Panc1 (cell line): ENCODE data around the gene FOSB. TPM values are rescaled to one million over a fixed set of nuclear protein-coding genes. Genes with fewer than 3 reads are reported as not detected.
"Not testable (repeated sequence)": the region's sequence is repeated elsewhere in the genome, so short reads cannot be mapped to it uniquely, and the experiment has no call there.

Source experiments
- ATAC-seq: fragments of 200-7000 bp; cut with Tn5 transposase; 2 replicates; pipeline ENCODE4 v1.9.1; 2020; ENCODE audit warnings: mild to moderate bottlenecking, moderate library complexity
- BruUV-seq: library from RNA; stranded (reverse); fragments of 400-500 nt; replicated peaks from 2 replicates; lab custom pipeline; 2021; lab: Mats Ljungman, UMichigan
- CTCF ChIA-PET: fragments of 300-600 bp; sonication (Branson Sonifier 250); formaldehyde crosslinking; loops from one replicate; lab custom pipeline; 2022; ENCODE audit warnings: antibody characterized with exemption; lab: Charles Lee
- POLR2A ChIA-PET: fragments of 300-600 bp; sonication (Branson Sonifier 250); formaldehyde crosslinking; loops from one replicate; lab custom pipeline; 2022; ENCODE audit warnings: antibody characterized with exemption; lab: Charles Lee
- DNase-seq: peaks from one replicate; pipeline ENCODE4 v3.0.0-alpha.2; 2010; ENCODE audit warnings: low read depth, low spot score
- H3K27ac ChIP-seq: 2 replicates; pipeline ENCODE4 v1.5.1; 2011; ENCODE audit warnings: mild to moderate bottlenecking, low read length, inconsistent platforms
- H3K27me3 ChIP-seq: fragments of 200-500 bp; sonication (Bioruptor generic); 2 replicates; pipeline ENCODE4 v1.6.0; 2014; ENCODE audit warnings: low read length, inconsistent platforms; ENCODE audit not compliant: control insufficient read depth, insufficient read depth
- H3K36me3 ChIP-seq: fragments of 200-500 bp; sonication (Bioruptor generic); 2 replicates; pipeline ENCODE4 v1.5.1; 2014; ENCODE audit warnings: inconsistent platforms, mild to moderate bottlenecking, low read length, moderate library complexity; ENCODE audit not compliant: control insufficient read depth, insufficient read depth
- H3K4me1 ChIP-seq: 2 replicates; pipeline ENCODE4 v1.5.1; 2011; ENCODE audit warnings: inconsistent platforms, mild to moderate bottlenecking, low read length, moderate library complexity; ENCODE audit not compliant: control insufficient read depth, insufficient read depth
- H3K4me3 ChIP-seq, 2 experiments: 2 replicates each; pipeline ENCODE4 v1.5.1; 2011 to 2012; ENCODE audit warnings: low read depth in 2 of 2, low read length in 2 of 2, mild to moderate bottlenecking in 2 of 2, inconsistent platforms in 1 of 2, moderate library complexity in 1 of 2
- H3K9me3 ChIP-seq: fragments of 200-500 bp; sonication (Bioruptor generic); 2 replicates; pipeline ENCODE4 v1.5.1; 2014; ENCODE audit warnings: low read depth, mild to moderate bottlenecking, inconsistent platforms, low read length, moderate library complexity; ENCODE audit not compliant: control insufficient read depth, insufficient read depth
- CTCF ChIP-seq: fragments of 450-650 bp; IDR thresholded peaks from 2 replicates; pipeline ENCODE4 v1.5.1; 2017; ENCODE audit warnings: mild to moderate bottlenecking
- POLR2AphosphoS5 ChIP-seq: IDR thresholded peaks from 2 replicates; pipeline ENCODE4 v1.6.1; 2012; ENCODE audit warnings: mild to moderate bottlenecking, low read depth, low read length, moderate library complexity
- SIN3A ChIP-seq: IDR thresholded peaks from 2 replicates; pipeline ENCODE4 v1.6.1; 2012; ENCODE audit warnings: low read depth, mild to moderate bottlenecking, low read length, moderate library complexity, borderline replicate concordance; ENCODE audit not compliant: insufficient read depth
- TCF7L2 ChIP-seq: IDR thresholded peaks from 2 replicates; pipeline ENCODE4 v1.6.1; 2011; ENCODE audit warnings: mild to moderate bottlenecking, low read depth, low read length, inconsistent platforms
- in situ Hi-C: cut with HindIII; loops from 2 replicates; pipeline ENCODE4 v1.10.0; 2016; ENCODE audit warnings: low sequenced_read_pairs, low pct_unique_long_range_greater_than_20kb
- intact Hi-C: fragments of 100-400 bp; cut with micrococcal nuclease; formaldehyde crosslinking; loops from one replicate; pipeline ENCODE4 v1.10.0; 2022; ENCODE audit not compliant: unreplicated experiment
- total RNA-seq: library from RNA; stranded (reverse); gene quantifications from one replicate; pipeline ENCODE4 v1.2.1, GENCODE V29; 2021; ENCODE audit not compliant: unreplicated experiment
- TF ChIP-seq, protein P1 (sequence below), 2 experiments: IDR thresholded peaks; 2 replicates each; pipeline ENCODE4 v1.6.1; 2011 to 2012; ENCODE audit warnings: low read depth in 2 of 2, control low read depth in 1 of 2, low read length in 1 of 2, mild to moderate bottlenecking in 1 of 2, moderate library complexity in 1 of 2; ENCODE audit not compliant: insufficient read depth in 1 of 2

Gene FOSB
- total RNA-seq, 1 experiment from 2014 or later = 13.4 TPM

DNA sequence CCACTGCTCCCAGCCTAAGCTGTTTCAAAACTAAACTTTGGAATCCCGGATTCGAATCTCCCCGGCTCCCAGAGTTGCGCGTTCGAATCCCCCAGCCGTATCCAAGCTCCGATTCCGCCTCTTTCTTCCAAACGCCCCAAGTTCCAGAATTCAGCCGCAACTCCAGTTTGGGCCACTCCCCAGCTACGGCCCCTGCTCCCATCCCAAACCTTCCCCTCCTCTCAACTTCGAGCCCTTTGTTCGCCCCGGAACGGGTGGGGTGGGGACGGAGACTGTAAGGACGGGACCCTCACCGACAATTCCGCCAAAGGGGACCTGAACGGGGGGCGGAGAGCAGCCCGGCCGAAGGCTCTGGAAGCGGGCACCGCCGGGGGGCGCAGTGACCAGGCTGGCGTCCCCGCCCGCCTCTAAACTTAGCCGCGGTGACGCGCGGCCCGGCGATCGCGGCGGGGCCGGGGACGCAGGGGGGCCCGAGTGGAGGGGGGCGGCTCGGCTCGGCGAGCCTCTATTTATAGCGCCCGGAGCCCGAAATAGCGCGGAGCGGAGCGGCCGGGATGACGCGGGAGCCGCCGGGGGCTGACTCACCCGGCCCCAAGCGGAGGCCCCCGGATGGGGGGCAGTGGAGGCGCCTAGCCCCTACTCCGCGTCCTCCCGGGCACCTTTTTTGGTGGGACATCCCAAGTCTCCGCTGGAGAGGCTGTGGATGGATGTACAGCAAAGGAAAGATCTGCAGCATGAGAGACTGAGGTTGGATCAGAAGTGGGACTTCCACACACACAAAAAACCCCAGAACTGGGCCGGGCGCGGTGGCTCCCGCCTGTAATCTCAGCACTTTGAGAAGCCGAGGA, 39.2 kb upstream of the FOSB start:
- H3K27me3 ChIP-seq = no peaks in the 10 kb centered on the region
- intact Hi-C loops (no loop called here), in situ Hi-C loops (no loop called here)
- peak overlapping the region; percentile 57 to 77 for H3K4me3 ChIP-seq
- ChIA-PET POLR2A (interaction anchor here (0.6 kb wide), 1 partner anchor 47 kb away, joined by 5 read pairs; no protein-coding TSS in a partner anchor), CTCF (interaction anchor here (0.6 to 1.2 kb wide), 3 partner anchors 50 to 53 kb away, joined by 3 to 7 read pairs (median 3); no protein-coding TSS in a partner anchor)
- no TSS peak for BruUV-seq
- ATAC-seq = 0 out of 2 replicates have a peak, but pooled peaks have one; percentile 3
- peak overlapping the region; percentile 72 for H3K27ac ChIP-seq
- peaks cover 18% of the 10 kb centered on the region for H3K4me1 ChIP-seq
- DNase-seq = no peak
- TF ChIP-seq SIN3A = no peak
- no peak for TF ChIP-seq TCF7L2
- TF ChIP-seq, protein P1, sequence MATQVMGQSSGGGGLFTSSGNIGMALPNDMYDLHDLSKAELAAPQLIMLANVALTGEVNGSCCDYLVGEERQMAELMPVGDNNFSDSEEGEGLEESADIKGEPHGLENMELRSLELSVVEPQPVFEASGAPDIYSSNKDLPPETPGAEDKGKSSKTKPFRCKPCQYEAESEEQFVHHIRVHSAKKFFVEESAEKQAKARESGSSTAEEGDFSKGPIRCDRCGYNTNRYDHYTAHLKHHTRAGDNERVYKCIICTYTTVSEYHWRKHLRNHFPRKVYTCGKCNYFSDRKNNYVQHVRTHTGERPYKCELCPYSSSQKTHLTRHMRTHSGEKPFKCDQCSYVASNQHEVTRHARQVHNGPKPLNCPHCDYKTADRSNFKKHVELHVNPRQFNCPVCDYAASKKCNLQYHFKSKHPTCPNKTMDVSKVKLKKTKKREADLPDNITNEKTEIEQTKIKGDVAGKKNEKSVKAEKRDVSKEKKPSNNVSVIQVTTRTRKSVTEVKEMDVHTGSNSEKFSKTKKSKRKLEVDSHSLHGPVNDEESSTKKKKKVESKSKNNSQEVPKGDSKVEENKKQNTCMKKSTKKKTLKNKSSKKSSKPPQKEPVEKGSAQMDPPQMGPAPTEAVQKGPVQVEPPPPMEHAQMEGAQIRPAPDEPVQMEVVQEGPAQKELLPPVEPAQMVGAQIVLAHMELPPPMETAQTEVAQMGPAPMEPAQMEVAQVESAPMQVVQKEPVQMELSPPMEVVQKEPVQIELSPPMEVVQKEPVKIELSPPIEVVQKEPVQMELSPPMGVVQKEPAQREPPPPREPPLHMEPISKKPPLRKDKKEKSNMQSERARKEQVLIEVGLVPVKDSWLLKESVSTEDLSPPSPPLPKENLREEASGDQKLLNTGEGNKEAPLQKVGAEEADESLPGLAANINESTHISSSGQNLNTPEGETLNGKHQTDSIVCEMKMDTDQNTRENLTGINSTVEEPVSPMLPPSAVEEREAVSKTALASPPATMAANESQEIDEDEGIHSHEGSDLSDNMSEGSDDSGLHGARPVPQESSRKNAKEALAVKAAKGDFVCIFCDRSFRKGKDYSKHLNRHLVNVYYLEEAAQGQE (IDR thresholded peaks at IDR 0.05; ENCODE audit: insufficient read depth in 1 of 2, low read depth in 2 of 2, low read length in 1 of 2) = no peak
- TF ChIP-seq POLR2AphosphoS5 = no peak
- TF ChIP-seq CTCF = no peak; the same call in 1 of the 2 replicates
- no peaks in the 10 kb centered on the region for H3K36me3 ChIP-seq
- H3K9me3 ChIP-seq = no peaks in the 10 kb centered on the region

DNA sequence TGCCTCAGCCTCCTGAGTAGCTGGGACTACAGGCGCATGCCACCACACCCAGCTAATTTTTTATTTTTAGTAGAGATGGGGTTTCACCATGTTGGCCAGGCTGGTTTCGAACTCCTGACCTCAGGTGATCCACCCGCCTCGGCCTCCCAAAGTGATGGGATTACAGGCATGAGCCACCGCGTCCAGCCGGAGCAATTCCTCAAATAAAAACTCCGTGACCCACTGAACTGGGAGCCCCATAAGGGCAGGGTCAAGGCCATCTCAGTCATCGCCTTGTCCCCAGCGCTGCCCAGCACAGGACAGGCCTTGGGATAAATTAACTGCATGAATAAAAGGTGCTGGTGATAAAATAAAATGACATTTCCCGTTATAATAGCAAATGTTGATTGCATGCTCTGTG, 37.9 kb upstream of the FOSB start:
- in situ Hi-C loops, POLR2A ChIA-PET, BruUV-seq: not testable (repeated sequence)

DNA sequence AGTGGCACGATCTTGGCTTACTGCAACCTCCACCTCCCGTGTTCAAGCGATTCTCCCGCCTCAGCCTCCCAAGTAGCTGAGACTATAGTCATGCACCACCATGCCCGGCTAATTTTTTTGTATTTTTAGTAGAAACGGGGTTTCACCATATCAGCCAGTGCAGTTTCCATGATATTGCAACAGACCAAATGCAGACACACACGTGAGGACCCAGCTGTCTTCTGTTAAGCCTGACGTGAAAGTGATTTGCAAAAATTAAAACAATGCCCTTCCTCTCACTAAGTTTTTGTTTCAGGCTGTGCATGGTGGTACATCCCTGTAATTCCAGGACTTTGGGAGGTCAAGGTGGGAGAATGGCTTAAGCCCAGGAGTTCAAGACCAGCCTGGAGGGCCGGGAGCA, 36.8 kb upstream of the FOSB start:
- H3K36me3 ChIP-seq, H3K4me1 ChIP-seq, DNase-seq, BruUV-seq, H3K27ac ChIP-seq, in situ Hi-C loops, H3K9me3 ChIP-seq, H3K27me3 ChIP-seq, CTCF ChIA-PET, H3K4me3 ChIP-seq, ATAC-seq, intact Hi-C loops: not testable (repeated sequence)
- POLR2A ChIA-PET = interaction anchor here (0.5 to 0.7 kb wide), 2 partner anchors 45 to 171 kb away, joined by 3 to 5 read pairs; no protein-coding TSS in a partner anchor

More for the DNA sequence above, 37.9 kb upstream of the FOSB start:
- intact Hi-C loops, H3K9me3 ChIP-seq, H3K27me3 ChIP-seq, ATAC-seq, H3K27ac ChIP-seq, DNase-seq, H3K4me3 ChIP-seq, H3K36me3 ChIP-seq, CTCF ChIA-PET: not testable (repeated sequence)
- H3K4me1 ChIP-seq = peaks cover 14% of the 10 kb centered on the region

DNA sequence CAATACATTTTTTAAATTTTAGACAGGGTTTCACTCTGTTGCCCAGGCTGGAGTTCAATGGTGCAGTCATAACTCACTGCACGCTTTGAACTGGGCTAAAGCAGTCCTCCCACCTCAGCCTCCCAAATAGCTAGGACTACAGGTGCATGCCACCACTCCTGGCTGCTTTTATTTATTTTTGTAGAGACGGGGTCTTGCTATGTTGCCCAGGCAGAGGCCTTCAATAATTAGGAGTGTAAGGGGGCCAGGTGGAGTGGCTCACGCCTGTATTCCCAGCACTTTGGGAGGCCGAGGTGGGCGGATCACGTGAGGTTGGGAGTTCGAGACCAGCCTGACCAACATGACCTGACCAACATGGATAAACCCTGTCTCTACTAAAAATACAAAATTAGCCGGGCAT, 35.3 kb upstream of the FOSB start:
- POLR2A ChIA-PET, H3K4me1 ChIP-seq, H3K27ac ChIP-seq, H3K4me3 ChIP-seq, H3K9me3 ChIP-seq, H3K36me3 ChIP-seq, in situ Hi-C loops, H3K27me3 ChIP-seq, ATAC-seq, CTCF ChIA-PET, intact Hi-C loops, BruUV-seq, DNase-seq: not testable (repeated sequence)
